ENCODE measurements around the gene RNU1-2. TPM values are rescaled to one million over a fixed set of nuclear protein-coding genes. Genes with fewer than 3 reads are reported as not detected.
"Not testable (repeated sequence)": the region's sequence is repeated elsewhere in the genome, so short reads cannot be mapped to it uniquely, and the experiment has no call there.

Gene RNU1-2
- total RNA-seq, 1 donor from 2014 or later, result 6,622 TPM

DNA sequence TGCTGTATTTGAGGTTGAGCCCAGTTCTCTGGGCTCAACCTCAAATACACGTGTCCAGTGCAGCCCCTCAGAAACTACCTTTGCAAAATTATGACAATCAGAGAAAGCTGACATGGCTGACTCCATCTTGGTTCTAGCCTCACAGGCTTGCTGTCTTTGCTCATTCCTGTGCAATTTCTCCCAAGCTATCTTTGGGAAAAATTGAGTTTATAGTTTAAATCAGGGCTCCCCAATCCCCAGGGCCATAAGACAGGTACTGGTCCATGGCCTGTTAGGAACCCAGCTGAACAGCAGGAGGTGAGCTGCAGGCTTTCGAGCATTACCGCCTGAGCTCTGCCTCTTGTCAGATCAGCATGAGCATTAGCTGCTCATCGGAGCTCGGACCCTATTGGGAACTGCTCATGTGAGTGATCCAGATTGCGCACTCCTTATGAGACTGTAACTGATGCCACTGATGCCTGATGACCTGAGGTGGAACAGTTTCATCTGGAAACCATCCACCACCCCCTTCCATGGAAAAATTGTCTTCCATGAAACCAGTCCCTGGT lies 2.7 kb upstream of the RNU1-2 start:
- DNase-seq; H3K4me1 ChIP-seq; H3K9me3 ChIP-seq; intact Hi-C loops (cut with DNase I); H3K4me3 ChIP-seq; H3K36me3 ChIP-seq; H3K27ac ChIP-seq; H3K27me3 ChIP-seq; ATAC-seq: not testable (repeated sequence)

DNA sequence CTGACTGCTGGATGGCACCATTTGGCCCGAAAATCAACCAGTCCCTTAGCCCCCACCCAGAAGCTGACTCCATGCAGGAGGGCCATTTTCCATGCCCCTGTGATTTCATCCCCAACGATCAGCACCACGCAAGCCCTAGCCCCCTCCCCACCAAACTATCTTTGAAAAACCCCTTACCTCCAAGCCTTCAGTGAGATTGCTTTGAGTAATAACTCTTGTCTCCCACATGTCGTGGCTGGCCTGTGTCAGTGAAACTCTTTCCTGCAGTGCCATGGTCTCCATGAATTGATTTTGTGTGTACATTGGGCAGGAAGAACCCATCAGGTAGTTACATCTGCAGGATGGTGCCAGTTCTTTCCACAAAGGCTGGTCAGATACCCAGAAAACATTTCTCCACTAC lies 2.0 kb upstream of the RNU1-2 start:
- DNase-seq; H3K36me3 ChIP-seq; intact Hi-C loops (cut with DNase I); H3K4me1 ChIP-seq; ATAC-seq; H3K4me3 ChIP-seq; H3K9me3 ChIP-seq; H3K27me3 ChIP-seq; H3K27ac ChIP-seq: not testable (repeated sequence)

DNA sequence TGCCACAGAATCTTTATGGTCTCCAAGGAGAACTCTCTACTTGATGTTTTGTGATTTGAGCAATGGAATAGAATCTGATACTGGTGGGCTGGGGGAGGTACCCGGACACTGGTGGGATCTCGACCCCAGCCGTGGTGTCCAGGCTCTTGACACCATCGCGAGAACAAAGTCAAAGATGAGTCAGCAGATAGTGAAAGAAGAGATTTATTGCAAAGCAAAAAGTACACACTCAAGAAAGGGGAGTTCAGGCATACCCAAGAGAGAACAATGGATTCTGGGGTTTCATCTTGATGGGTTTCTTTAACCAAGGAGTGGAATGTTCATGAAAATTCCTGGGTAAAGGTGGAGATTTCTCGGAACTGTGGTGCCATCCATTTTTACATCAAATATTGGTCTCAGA lies 1.4 kb upstream of the RNU1-2 start:
- H3K4me3 ChIP-seq; ATAC-seq; intact Hi-C loops (cut with DNase I); H3K4me1 ChIP-seq; H3K27me3 ChIP-seq; H3K36me3 ChIP-seq; H3K9me3 ChIP-seq; DNase-seq; H3K27ac ChIP-seq: not testable (repeated sequence)

DNA sequence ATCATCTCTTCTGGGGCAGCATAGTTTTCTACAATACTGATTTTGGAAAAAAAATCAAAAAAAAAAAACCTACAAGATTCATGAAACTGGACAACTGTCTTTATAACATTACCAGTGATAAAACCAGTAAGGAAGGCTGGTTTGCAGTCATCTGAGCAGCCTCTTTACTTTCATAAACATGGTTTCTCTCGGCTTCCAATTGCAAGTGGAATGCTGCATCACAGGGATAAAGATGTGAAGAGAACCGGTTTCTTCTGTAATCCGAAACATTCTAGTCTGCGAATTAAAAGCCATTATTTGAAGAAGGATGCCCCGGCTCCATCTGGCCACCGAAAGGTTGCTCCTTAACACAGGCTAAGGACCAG lies 565 bp upstream of the RNU1-2 start:
- H3K4me1 ChIP-seq; intact Hi-C loops (cut with DNase I); H3K27me3 ChIP-seq; H3K4me3 ChIP-seq; H3K27ac ChIP-seq; H3K9me3 ChIP-seq; H3K36me3 ChIP-seq; DNase-seq; ATAC-seq: not testable (repeated sequence)

DNA sequence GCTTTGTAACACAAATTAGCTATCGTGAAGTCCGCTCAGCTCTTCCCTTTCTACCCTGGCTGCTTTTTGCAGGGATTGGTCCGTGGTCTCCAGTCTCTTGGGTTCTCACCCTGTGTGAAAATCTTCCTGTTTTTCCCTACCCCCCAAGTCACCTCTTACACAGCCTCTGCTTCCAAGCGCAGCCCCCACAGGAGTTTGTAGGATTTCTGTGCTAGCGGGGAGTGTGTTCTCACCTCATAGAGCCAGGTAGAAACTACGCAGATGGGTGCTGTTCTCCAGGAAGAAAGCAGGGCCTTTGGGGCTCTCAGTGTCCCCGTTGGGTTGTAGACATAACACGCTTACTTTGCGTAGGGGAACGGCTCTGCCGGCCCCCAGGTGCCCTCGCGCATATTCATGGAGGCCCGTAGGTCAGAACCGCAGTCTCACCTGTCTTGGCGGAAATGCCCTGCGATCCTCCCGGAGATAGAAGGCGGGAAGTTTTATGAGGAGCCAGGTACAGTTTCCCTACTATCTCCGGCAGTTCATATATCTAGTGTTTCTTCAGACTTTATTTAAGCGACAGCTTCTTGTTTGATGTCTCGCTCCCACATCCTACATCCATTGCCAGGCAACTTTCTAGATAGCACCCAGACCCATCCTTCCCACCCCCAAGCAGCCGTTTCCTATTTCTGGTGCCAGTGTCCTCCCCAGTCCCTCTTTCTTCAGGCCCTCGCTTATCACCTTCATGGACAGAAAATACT lies 706 bp downstream of the RNU1-2 start:
- DNase-seq, result not testable (repeated sequence)
- Histone ChIP-seq H3K4me3 (peak overlapping the region; percentile 32), H3K27ac (peak overlapping the region; percentile 73)

DNA sequence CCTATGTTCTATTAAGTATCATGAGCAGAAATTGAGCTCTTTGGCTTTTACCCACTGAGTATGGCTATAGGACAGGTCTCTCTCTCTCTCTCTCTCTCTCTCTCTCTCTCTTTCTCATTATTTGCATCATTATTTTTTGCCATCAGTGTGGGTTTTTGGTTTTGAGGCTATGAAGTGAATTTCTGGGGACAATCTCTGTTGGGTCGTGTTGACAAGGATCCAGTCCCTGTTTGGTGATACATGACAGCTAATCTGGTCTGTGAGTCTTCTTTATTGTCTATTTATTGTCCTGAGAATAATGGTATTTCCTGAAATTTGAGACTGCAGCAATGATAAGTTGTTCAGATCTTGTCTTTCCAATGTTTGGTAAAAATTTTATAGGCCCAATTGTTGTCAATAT lies 1.9 kb downstream of the RNU1-2 start:
- H3K36me3 ChIP-seq; DNase-seq; H3K27me3 ChIP-seq; ATAC-seq; H3K4me3 ChIP-seq; intact Hi-C loops (cut with DNase I); H3K4me1 ChIP-seq; H3K9me3 ChIP-seq; H3K27ac ChIP-seq: not testable (repeated sequence)

More for the DNA sequence above, 706 bp downstream of the RNU1-2 start:
- intact Hi-C loops (cut with DNase I); H3K27me3 ChIP-seq; H3K36me3 ChIP-seq; ATAC-seq; H3K4me1 ChIP-seq; H3K9me3 ChIP-seq: not testable (repeated sequence)

DNA sequence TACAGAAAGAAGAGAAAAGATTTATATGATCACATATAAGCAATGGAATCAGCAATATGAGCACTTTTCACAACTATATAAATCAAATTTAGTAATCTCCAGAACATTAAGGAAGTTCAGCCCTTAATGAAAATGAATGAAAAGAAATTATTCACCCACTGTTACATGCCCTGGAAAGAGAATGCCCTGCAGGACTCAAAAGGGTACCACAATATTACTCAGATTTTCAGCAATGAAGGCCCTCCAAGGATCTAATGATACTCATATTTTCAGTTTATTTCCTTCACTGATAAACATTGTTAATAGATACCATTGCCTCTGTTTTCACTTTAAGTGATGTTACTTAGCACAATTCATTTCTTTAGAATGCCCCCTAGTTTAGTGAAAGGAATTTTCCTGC lies 2.5 kb downstream of the RNU1-2 start:
- H3K4me1 ChIP-seq; intact Hi-C loops (cut with DNase I); DNase-seq; H3K36me3 ChIP-seq; ATAC-seq; H3K4me3 ChIP-seq; H3K27me3 ChIP-seq; H3K27ac ChIP-seq; H3K9me3 ChIP-seq: not testable (repeated sequence)

DNA sequence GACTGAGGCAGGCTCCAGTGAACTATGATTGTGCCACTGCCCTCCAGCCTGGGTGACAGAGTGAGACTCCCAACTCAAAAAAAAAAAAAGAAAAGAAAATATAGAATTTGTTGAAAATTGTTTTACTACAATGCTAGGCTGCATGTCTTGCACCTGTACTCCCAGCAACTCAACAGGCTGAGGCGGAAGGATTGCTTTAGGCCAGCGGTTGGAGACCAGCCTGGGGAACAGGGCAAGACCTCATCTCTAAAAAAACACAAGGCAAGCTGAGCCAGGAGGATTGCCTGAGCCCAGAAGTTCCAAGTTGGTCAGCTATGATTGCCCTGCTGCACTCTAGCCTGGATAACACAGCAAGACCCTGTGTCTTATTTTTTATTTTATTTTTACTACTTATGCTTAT lies 3.2 kb downstream of the RNU1-2 start:
- H3K27me3 ChIP-seq; H3K4me1 ChIP-seq; H3K9me3 ChIP-seq; DNase-seq; intact Hi-C loops (cut with DNase I); H3K36me3 ChIP-seq; ATAC-seq; H3K27ac ChIP-seq; H3K4me3 ChIP-seq: not testable (repeated sequence)

DNA sequence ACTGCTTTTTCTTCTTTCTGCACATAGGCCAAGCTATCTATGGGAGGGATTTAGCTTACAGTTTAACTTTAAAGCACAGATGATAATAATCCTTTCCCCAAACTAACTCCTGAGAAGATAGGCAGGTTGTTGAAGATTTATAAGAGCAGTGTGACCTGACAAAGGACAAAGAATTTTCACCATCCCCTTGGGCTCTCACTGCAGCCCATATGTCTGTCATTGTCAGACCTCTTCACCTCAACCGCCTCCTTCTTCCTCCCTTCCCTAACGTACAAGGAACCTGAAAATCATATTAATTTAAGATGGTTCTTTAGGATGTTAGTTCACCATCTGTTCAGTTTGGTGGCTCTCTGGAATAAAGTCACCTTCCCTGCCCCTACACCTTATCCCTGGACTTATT lies 5.0 kb downstream of the RNU1-2 start:
- TF ChIP-seq, protein P1, sequence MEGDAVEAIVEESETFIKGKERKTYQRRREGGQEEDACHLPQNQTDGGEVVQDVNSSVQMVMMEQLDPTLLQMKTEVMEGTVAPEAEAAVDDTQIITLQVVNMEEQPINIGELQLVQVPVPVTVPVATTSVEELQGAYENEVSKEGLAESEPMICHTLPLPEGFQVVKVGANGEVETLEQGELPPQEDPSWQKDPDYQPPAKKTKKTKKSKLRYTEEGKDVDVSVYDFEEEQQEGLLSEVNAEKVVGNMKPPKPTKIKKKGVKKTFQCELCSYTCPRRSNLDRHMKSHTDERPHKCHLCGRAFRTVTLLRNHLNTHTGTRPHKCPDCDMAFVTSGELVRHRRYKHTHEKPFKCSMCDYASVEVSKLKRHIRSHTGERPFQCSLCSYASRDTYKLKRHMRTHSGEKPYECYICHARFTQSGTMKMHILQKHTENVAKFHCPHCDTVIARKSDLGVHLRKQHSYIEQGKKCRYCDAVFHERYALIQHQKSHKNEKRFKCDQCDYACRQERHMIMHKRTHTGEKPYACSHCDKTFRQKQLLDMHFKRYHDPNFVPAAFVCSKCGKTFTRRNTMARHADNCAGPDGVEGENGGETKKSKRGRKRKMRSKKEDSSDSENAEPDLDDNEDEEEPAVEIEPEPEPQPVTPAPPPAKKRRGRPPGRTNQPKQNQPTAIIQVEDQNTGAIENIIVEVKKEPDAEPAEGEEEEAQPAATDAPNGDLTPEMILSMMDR (IDR thresholded peaks at IDR 0.05), result no peak
- no peak overlapping the region for H3K4me3 ChIP-seq
- no peak overlapping the region for H3K27ac ChIP-seq
- DNase-seq, result no peak
- H3K36me3 ChIP-seq, result no peaks in the 10 kb centered on the region
- no peaks in the 10 kb centered on the region for H3K27me3 ChIP-seq
- H3K4me1 ChIP-seq, result peaks cover 4% of the 10 kb centered on the region
- ATAC-seq, result no peak
- H3K9me3 ChIP-seq, result no peaks in the 10 kb centered on the region
- intact Hi-C loops (cut with DNase I), result no loop called here

DNA sequence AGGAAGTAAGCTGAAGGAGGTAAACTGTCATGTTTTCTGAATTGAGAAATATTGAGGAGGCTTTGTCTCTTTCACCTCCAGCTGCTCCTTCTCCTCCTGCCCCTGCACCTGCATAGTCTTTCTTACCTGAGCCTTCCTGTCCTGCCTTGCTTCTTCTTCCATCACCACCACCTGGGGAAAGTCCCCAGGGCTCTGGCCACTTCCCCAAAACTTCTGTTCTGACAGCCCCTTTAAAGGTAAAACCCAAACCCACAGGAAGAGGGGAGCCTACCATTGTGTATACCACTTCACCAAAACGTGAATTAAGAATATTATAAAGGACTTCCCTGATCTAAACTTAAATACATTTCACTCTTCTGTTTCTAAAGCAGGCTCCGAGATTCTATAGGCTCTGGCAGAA lies 5.6 kb downstream of the RNU1-2 start:
- H3K27me3 ChIP-seq; DNase-seq; intact Hi-C loops (cut with DNase I); ATAC-seq; H3K4me1 ChIP-seq; H3K36me3 ChIP-seq; H3K27ac ChIP-seq; H3K4me3 ChIP-seq; H3K9me3 ChIP-seq: not testable (repeated sequence)

Data from upper lobe of right lung (tissue), 1 donor.